K562 (cell line): Measurements from ENCODE around the gene KCNN4. TPM values are rescaled to one million over a fixed set of nuclear protein-coding genes. Genes with fewer than 3 reads are reported as not detected.

Source experiments
- CTBP1 ChIP-seq: fragments of 450-650 bp; IDR thresholded peaks from 2 replicates; pipeline ENCODE4 v1.6.1; 2016; ENCODE audit warnings: borderline replicate concordance
- EWSR1 ChIP-seq: fragments of 450-650 bp; IDR thresholded peaks from 2 replicates; pipeline ENCODE4 v1.6.1; 2018; ENCODE audit warnings: borderline replicate concordance, mild to moderate bottlenecking, low read depth, moderate library complexity; ENCODE audit not compliant: partially characterized antibody
- GATAD2A ChIP-seq: fragments of 450-650 bp; IDR thresholded peaks from 2 replicates; pipeline ENCODE4 v1.6.1; 2017
- GATAD2B ChIP-seq: fragments of 450-650 bp; IDR thresholded peaks from 2 replicates; pipeline ENCODE4 v1.6.1; 2017; ENCODE audit warnings: mild to moderate bottlenecking, borderline replicate concordance
- HDAC1 ChIP-seq, 2 experiments: fragments of 450-650 bp; IDR thresholded peaks; 2 replicates each; pipeline ENCODE4 v1.6.1; 2016 to 2017; ENCODE audit warnings: inconsistent platforms in 1 of 2, mild to moderate bottlenecking in 1 of 2, moderate library complexity in 1 of 2
- HNRNPH1 ChIP-seq: fragments of 200-400 bp; formaldehyde crosslinking; optimal IDR thresholded peaks from 2 replicates; pipeline ENCODE3; 2017; ENCODE audit warnings: low read depth, mild to moderate bottlenecking, low read length, moderate library complexity
- MCM3 ChIP-seq: fragments of 450-650 bp; IDR thresholded peaks from 2 replicates; pipeline ENCODE4 v1.6.1; 2016
- NCOR1 ChIP-seq: fragments of 450-650 bp; IDR thresholded peaks from 2 replicates; pipeline ENCODE4 v1.6.1; 2016; ENCODE audit warnings: mild to moderate bottlenecking, moderate library complexity
- NR2C1 ChIP-seq, 2 experiments: fragments of 450-650 bp; IDR thresholded peaks; 2 replicates each; pipeline ENCODE4 v1.6.1; 2017; ENCODE audit warnings: mild to moderate bottlenecking in 2 of 2, antibody characterized with exemption in 1 of 2, inconsistent platforms in 1 of 2, missing compliant biosample characterization in 1 of 2, missing genetic modification characterization in 1 of 2
- POLR2A ChIP-seq: fragments of 450-650 bp; conservative IDR thresholded peaks from 2 replicates; pipeline ENCODE4 v1.6.1; 2016
- RAD51 ChIP-seq: fragments of 450-650 bp; IDR thresholded peaks from 2 replicates; pipeline ENCODE4 v1.7.1; 2016; ENCODE audit warnings: low read depth, mild to moderate bottlenecking, borderline replicate concordance
- RBM39 ChIP-seq: fragments of 200-400 bp; formaldehyde crosslinking; optimal IDR thresholded peaks from 2 replicates; pipeline ENCODE3; 2018; ENCODE audit warnings: low read depth, low read length
- ZFPM2 ChIP-seq: fragments of 250-450 bp; sonication (Bioruptor Pico); IDR thresholded peaks from 2 replicates; pipeline ENCODE4 v1.5.1; 2022; ENCODE audit warnings: mild to moderate bottlenecking
- ZKSCAN3 ChIP-seq: fragments of 250-450 bp; sonication (Bioruptor Pico); IDR thresholded peaks from 2 replicates; pipeline ENCODE4 v1.4.0; 2020
- ZNF224 ChIP-seq: sonication (generic); formaldehyde crosslinking; IDR thresholded peaks from 2 replicates; pipeline ENCODE4 v1.8.0; 2022; ENCODE audit warnings: mild to moderate bottlenecking, missing genetic modification reagents
- ZNF24 ChIP-seq: fragments of 450-650 bp; IDR thresholded peaks from 2 replicates; pipeline ENCODE4 v1.6.1; 2016
- ZNF253 ChIP-seq: fragments of 250-450 bp; sonication (Bioruptor Pico); conservative IDR thresholded peaks from 2 replicates; pipeline ENCODE4 v1.6.1; 2021; ENCODE audit warnings: mild to moderate bottlenecking
- ZNF324 ChIP-seq: fragments of 250-450 bp; sonication (Bioruptor Pico); IDR thresholded peaks from 2 replicates; pipeline ENCODE4 v1.4.0; 2020; ENCODE audit warnings: mild to moderate bottlenecking
- ZNF551 ChIP-seq: fragments of 250-450 bp; sonication (Bioruptor Pico); IDR thresholded peaks from 2 replicates; pipeline ENCODE4 v1.5.0; 2021; ENCODE audit warnings: mild to moderate bottlenecking, moderate library complexity
- polyA plus RNA-seq, 8 experiments: library from polyadenylated mRNA; depleted of rRNA in 4 of 8; stranded (reverse) in 5 of 8; unstranded in 3 of 8; fragments of >200 nt; fragmentation: Nextera tagmentation in 2 of 8; fragmentation: Illumina TruSeq in 1 of 8; extraction: Ambion mirVana in 2 of 8; extraction: Trizol in 1 of 8; gene quantifications; 2 replicates each; pipeline versions ENCODE4 v1.2.1 to v1.2.3, GENCODE V29; 2011 to 2014; ENCODE audit warnings: inconsistent platforms in 1 of 8, missing spikeins in 1 of 8
- total RNA-seq, 7 experiments: library from RNA; depleted of rRNA in 6 of 7; stranded (reverse); fragments of >200 nt in 6 of 7; fragmentation: Illumina TruSeq in 2 of 7; extraction: Trizol in 2 of 7; gene quantifications; 2 replicates each; pipeline versions ENCODE4 v1.2.1 to v1.2.3, GENCODE V29; 2011 to 2021; ENCODE audit warnings: low replicate concordance in 1 of 7
- TF ChIP-seq, protein P1 (sequence below): fragments of 250-450 bp; sonication (Bioruptor Pico); IDR thresholded peaks from 2 replicates; pipeline ENCODE4 v1.4.0; 2020; ENCODE audit warnings: mild to moderate bottlenecking, moderate library complexity
- TF ChIP-seq, protein P2 (sequence below), 2 experiments: fragments of 450-650 bp; IDR thresholded peaks; 2 replicates each; pipeline ENCODE4 v1.6.1; 2016

KCNN4 gene
- total and polyA plus RNA-seq, 9 of the 15 experiments (the other 6 are each of a cell fraction or from before 2014, with no cell fraction given): 0.53 to 37.7 (median 25.9) TPM

DNA sequence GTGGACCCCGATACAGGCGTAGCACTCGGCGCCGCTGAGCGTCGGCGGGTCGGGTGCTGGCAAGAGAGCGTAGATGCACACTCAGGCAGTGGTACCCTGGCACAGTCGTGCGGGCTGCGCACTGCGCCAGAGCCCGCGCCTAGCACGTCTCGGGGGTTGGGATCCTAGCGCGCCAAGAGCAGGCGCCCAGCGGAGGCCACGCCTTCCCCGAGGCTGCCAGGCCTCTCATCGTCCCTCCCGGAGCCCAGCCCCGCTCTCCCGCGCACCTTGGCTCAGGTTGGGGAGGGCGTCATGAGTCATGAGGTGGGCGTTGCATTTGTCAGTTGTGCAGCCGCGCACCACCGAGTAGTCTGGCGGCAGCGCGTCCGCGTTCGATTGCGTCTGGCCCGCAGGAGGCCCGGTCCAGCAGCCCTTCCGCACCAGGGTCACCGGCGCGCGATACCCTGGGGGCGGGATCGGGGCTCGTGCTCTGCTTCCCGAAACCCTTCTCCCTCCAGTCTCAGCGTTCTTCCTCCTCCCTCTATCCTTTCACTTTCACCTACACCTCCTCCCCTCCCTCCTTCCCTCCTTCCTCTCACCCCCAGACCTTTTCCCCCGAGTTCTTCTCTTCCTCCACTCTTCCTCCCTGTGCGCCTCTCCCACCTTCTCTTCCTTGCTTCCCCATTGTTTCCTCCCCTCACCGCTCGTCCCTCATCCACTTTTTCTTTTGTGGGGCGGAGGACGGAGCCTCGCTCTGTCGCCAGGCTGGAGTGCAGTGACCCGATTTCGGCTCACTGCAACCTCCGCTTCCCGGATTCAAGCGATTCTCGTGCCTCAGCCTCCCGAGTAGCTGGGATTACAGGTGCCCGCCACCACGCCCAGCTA, 18.0 kb upstream of the KCNN4 start (continued):
- TF ChIP-seq, protein P1, sequence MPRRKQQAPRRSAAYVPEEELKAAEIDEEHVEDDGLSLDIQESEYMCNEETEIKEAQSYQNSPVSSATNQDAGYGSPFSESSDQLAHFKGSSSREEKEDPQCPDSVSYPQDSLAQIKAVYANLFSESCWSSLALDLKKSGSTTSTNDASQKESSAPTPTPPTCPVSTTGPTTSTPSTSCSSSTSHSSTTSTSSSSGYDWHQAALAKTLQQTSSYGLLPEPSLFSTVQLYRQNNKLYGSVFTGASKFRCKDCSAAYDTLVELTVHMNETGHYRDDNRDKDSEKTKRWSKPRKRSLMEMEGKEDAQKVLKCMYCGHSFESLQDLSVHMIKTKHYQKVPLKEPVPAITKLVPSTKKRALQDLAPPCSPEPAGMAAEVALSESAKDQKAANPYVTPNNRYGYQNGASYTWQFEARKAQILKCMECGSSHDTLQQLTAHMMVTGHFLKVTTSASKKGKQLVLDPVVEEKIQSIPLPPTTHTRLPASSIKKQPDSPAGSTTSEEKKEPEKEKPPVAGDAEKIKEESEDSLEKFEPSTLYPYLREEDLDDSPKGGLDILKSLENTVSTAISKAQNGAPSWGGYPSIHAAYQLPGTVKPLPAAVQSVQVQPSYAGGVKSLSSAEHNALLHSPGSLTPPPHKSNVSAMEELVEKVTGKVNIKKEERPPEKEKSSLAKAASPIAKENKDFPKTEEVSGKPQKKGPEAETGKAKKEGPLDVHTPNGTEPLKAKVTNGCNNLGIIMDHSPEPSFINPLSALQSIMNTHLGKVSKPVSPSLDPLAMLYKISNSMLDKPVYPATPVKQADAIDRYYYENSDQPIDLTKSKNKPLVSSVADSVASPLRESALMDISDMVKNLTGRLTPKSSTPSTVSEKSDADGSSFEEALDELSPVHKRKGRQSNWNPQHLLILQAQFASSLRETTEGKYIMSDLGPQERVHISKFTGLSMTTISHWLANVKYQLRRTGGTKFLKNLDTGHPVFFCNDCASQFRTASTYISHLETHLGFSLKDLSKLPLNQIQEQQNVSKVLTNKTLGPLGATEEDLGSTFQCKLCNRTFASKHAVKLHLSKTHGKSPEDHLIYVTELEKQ (CRISPR knock-in tag): no peak
- no peak for TF ChIP-seq NCOR1
- TF ChIP-seq GATAD2A: no peak
- no peak for TF ChIP-seq MCM3
- TF ChIP-seq ZNF324 (CRISPR knock-in tag): no peak
- TF ChIP-seq ZNF24: no peak
- TF ChIP-seq NR2C1 (IDR thresholded peaks at IDR 0.05): no peak
- no peak for TF ChIP-seq NR2C1 (tag; IDR thresholded peaks at IDR 0.05)
- TF ChIP-seq HNRNPH1: no peak
- TF ChIP-seq POLR2A: no peak
- no peak for TF ChIP-seq RAD51
- no peak for TF ChIP-seq ZNF551 (CRISPR knock-in tag)
- TF ChIP-seq ZFPM2 (CRISPR knock-in tag): no peak
- no peak for TF ChIP-seq ZNF224 (CRISPR knock-in tag)
- TF ChIP-seq, protein P2, sequence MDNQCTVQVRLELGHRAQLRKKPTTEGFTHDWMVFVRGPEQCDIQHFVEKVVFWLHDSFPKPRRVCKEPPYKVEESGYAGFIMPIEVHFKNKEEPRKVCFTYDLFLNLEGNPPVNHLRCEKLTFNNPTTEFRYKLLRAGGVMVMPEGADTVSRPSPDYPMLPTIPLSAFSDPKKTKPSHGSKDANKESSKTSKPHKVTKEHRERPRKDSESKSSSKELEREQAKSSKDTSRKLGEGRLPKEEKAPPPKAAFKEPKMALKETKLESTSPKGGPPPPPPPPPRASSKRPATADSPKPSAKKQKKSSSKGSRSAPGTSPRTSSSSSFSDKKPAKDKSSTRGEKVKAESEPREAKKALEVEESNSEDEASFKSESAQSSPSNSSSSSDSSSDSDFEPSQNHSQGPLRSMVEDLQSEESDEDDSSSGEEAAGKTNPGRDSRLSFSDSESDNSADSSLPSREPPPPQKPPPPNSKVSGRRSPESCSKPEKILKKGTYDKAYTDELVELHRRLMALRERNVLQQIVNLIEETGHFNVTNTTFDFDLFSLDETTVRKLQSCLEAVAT (IDR thresholded peaks at IDR 0.05): 0 out of 4 replicates have a peak, but pooled peaks of 1 of the 2 experiments have one; percentile 23
- TF ChIP-seq EWSR1: no peak
- no peak for TF ChIP-seq ZNF253
- no peak for TF ChIP-seq GATAD2B
- no peak for TF ChIP-seq ZKSCAN3 (CRISPR knock-in tag)
- 0 out of 2 replicates have a peak, but pooled peaks have one; percentile 28 for TF ChIP-seq CTBP1
- no peak for TF ChIP-seq RBM39
- TF ChIP-seq HDAC1 (IDR thresholded peaks at IDR 0.05): peak in 1 of 2 experiments; percentile 24; a peak in 1 of 4 replicates
- TF ChIP-seq, all 486 proteins: peak for 16
